HL-60/S4 treated with retinoic acid at 250 ng/mL for 4 days and 3 days (cell line): ENCODE results near the gene ACOT7.
"Not testable (repeated sequence)": the region's sequence is repeated elsewhere in the genome, so short reads cannot be mapped to it uniquely, and the experiment has no call there.

Experiments used
- in situ Hi-C: fragments of 300-500 bp; cut with MboI; formaldehyde crosslinking; loops from 2 replicates; pipeline ENCODE4 v1.7.0; 2022; ENCODE audit warnings: low sequenced_read_pairs

Gene ACOT7

DNA sequence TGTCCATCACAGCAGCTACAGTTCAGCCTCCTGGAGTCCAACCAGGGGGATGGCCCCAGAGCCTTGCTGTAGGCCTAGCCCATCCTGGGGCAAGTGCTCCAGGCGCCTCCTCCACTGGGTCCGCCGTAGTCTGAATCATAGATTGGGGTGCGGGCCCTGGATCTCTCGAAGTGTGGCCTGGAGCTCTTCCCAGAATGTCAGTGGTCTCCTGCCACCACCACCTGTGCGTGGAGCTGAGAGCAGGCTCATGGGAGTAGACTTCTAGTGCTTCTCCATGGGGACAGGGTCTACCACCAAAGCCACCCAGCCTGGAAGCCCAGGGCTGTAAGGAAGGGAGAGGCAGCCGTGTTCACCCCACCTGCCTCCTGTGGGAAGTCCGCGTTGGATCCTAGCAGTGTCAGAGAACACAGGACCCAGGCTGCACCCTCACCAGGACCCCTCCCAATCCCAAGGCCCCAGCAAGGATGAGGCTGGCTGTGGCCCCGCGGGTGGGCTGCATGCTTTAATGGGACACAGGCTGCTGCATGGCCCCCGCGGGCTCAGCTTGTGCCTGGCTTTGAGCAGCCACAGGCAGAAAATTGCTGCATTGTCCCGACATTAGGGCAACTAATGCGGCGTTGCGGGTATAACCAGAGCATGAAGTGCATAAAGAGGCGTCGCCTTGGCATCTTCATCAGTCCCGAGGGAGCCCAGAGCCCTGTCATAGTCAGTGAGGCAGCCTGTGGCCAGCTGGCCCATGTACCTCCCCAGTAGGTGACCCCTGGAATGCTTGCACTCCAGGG, 150.3 kb downstream of the ACOT7 start:
- in situ Hi-C loops = no loop called here

DNA sequence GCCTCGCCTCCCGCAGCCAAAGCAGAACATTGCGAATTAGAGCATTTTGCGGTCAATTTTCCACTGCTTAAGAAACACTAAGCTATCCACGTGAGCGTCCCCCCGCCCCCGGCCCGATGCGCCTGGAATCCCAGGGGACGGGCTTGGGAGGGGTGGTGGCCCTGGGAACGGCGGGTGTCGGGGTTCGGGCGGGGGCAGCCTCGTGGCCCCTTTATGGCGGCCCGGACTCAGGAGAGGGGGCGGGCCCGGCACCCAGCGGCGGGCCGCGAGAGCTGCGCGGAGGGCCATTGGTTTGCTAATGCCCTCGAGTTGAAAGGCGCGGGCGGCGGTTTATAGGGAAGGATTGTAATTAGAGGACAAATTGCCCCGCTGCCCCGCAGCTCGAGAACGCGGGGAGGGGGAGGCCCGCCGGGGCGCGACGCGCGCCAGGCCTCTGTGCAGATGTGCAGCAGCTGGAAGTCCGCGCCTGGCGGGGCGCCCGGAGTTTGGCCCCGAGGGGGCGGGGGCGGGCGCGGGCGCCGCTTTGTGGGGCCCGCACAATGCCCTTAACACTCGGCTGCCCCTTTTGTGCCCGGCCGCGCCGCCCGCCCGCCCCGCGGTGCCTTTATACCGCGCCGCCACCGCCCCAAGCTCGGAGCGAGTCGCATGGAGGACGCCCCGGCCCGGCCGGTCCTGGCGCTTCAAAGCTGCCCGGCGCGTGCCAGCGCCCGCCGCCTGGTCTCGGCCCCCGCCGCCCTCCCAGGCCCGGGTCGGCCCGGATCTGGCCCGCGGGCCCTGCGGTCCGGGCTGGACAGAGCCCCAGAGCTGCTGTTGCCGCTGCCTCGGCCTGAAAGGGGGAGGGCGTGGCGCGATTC, 151.5 kb downstream of the ACOT7 start:
- in situ Hi-C loops = no loop called here

DNA sequence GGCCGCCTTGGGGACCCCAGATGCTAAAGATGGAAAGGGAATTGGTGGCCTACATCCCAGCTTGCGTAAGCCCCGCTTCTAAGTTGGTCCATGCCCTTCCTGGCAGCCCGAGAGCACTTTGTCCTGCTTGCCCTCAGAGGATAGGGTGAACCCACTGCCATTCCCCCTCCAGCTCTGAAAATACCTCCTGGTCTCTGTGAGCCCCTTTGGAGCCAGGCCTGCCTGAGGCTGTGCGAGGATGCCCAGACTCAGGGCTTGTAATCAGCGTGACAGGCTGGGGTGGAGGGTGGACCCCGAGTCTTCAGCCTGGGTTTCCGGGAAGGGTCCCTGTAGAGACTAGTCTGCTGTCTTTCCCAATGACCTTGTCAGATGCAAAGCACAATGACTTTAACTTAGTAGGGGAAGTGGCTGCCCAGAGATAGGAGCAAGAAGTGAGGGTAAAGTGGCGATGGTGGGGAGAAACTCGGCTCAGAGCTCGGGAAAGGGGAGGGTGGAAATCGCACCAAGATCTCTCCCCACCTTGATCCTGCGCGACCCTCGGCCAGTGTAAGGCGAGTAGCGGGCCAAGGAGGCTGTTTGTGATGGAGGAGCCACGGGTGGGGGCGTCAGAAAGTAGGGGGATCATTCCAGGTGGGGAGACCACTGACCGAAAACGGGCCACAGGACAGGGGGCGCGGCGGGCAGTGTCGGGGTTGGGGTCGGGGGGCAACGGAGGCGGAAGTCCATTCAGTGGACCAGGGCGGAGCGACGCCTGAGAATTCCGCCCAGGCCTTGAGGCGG, 152.3 kb downstream of the ACOT7 start:
- in situ Hi-C loops = no loop called here

DNA sequence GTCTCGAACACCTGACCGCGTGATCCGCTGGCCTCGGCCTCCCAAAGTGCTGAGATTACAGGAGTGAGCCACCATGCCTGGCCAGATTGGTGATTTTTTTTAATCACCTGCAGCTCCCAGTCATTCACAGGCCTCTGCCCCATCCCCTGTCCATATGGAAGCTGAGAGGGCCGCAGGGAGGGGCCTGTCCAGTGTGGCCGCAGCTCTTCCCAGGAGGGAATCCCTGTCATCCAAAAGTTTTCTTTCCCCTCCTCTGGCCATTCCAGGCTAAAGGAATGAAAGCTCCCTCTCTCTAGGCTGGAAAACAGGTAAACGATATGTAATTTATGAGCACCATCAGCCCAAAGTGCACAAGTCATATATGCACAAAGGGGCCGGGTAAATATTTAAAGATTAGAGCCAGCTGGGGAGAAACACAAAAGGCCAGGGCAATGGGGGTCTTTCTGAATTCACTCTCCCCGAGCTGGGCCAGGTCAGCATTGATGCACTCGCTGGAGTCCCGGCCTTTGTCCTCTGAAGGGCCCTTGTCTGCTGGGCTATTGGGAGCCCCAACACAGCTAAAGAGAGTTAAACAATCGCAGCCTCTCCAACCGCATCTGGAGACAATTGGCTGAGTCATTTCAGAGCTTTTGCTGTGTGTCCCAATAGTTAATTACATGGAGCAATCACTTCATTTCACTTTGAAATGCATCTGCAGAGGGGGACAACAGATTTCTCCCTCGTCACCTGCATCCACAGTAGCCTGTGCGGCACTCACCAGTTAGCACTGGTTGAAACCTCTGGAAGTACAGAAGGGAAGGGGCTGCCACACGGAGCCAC, 153.4 kb downstream of the ACOT7 start:
- in situ Hi-C loops = no loop called here

DNA sequence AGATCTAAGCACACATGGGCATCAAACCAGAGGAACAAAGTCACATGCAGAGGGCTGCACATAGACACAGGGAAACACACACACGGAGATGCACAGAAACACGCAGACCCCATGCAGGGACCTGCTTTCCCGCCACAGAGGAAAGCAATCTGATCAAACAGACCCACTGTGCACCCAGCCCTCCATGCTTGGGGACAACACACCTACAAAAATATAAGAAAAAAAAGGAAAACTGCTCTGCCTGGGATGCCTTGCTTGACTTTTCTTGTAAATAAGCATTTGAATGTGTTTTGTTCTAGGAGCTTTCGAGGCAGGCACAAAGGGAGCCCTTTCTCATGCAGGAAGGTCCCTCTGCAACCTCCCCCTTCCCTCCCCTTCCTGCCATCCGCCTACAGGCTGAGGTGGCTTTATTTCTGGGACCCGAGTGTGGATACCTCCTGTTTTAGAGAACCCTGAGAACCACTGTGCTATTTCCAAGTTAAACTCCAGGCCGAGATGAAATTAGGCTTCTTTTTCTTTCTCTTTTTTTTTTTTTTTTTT, 154.3 kb downstream of the ACOT7 start:
- in situ Hi-C loops = no loop called here

DNA sequence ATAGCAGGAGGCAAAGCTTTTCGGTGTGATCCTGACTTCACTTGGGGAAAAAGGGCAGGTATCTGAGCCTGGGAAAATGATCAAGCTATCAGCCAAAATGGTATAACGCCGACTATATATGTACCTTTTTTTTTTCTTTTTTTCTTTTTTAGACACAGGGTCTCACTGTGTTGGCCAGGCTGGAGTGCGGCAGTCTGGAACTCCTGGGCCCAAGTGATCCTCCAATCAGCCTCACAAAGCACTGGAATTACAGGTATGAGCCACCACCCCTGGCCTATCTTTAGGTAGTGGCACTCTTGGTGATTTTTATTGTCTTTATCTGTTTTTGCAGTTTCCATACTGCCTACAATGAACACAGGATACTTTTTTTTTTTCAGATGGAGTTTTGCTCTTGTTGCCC, 156.5 kb downstream of the ACOT7 start:
- in situ Hi-C loops = no loop called here

DNA sequence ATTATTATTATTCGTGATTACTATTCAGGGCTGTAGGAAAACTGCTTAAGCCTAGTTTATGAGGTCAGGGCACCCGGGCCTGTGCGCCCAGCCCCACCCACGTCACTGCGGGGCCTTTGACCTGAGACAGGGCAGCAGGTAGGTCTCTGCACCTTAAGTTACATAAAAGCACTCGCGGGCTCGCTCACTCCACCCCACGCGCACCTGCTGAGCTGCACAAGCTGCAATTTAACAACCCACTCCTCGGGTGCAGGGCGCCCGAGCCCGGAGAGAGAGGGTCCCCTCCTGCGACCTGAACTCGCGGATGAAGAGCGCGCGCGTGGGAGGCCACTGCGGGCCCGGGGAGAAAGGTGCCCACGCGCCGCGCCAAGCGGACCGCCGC, 158.3 kb downstream of the ACOT7 start:
- in situ Hi-C loops = no loop called here

DNA sequence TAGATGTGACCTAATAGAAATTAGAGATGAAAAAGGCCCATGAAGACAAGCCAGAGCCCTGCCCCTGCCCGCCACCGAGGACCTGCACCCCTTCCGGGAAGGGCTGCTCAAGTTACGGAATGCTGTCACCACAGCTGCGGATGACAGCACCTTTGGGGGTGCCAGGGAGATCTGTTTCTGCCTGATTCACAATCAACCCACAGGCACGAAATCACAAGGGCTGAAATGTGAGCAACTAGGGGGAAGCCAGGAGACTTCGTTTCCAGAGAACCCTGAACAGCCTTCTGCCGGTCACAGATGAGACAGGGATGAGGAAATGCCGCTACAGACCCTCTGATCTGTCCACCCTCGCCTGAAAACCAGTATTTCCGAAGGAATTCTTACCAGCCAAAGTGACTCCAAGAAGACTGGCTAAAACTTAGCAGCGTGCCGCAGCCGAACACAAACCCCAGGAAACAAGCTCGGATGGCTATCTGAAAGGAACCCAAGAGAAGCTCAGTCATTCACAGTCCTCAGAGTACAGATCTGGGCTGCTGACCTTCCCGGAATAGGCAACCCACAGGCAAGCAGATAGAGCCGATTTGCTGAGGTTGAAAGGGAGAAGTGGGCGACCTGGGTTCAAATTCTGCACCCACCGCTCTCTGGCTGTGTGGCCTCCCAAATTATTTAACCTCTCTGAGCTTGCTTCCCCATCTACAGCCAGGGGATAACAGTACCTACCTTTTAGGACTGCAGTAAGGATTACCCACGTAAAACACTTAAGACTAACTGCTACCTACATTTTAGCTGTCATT, 158.9 kb downstream of the ACOT7 start:
- in situ Hi-C loops = no loop called here

DNA sequence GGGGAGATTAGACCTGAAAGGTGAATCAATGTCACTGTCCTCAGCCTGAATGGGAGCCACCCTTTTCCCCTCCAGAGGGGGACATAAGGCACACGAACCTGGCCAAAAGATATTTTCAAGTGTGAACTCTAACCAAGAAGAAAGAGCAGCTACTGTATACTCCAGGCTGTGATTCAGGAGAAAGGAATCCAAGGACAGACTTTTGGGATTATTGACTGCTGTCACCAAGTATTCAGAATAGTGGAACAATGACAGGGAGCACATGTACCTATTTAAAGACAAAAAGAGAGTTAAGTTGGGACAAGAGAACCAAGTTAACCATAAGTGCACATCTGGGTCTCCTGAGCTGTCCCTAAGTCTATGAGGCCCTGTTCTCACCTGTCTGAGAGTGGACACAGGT, 160.2 kb downstream of the ACOT7 start:
- in situ Hi-C loops = no loop called here

DNA sequence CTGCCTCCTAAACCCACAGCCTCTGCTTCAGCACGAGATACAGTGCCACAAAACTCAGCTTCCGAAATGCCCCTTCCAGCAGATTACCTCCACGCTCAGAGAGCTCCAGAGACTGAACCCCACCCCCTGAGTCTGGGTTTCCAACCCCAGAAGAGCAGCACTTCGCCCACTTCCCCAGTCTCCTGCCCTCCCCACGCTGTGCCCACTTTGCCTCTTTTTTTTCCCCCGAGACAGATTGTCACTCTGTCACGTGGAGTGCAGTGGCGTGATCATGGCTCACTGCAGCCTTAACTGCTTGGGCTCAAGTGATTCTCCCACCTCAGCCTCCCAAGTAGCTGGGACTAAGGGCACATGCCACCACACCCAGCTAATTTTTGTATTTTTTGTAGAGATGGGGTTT, 167.9 kb downstream of the ACOT7 start:
- in situ Hi-C loops = no loop called here

DNA sequence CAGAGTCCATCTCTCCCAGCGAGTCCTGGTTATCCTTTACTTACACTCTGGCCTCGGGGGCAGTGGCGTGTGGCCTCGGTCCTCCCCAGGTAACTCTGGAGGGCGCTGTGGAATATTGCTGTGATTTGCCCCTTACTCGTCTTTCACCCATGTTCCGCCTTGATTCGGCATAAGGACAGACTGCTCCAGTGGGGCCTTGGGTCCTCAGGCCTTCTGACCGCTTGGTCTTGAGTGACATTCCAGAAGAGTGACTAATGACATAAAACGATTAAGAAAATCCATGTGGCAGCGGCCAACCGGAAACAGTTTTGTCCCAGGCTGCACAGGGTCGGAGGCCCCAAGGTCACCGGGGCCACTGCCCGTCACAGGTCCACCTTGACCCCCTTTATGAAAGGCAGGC, 168.8 kb downstream of the ACOT7 start:
- in situ Hi-C loops = no loop called here

DNA sequence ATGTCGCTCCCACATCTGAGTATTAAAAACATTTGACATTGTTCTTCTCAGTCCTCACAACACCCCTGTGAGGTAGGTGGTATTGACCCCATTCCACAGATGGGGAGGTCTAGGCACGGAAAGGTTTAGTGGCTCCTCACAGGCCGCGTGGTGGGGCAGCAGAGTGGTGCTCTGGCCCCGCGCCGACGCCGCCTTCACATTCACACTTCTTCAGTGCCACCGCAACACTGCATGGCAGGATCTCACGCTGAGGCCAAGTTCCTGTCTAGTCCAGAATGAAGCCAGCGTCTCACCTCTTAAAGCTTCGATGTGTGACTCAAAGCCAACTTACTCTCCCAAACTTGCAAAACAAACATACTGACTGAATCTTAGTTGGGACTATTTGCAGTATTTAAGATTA, 169.9 kb downstream of the ACOT7 start:
- in situ Hi-C loops = no loop called here

DNA sequence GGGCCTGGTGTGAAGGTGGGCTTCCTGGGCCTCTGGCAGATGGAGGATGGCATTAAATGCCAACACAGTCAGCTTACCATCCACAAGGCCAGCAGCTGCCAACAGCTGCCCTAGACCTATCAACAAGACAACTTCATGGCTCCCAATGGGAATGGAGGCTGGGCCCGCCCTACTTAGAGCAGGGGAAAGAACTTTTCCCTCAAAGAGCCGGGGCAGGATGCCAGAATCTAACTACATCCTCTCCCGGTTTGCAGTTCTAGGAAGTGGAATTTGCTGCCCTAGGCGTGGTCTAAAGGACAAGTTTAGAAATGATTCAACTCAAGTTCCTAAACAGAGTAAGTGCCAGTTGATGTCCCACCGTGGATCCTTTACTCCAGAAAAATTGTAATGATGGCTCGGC, 170.9 kb downstream of the ACOT7 start:
- in situ Hi-C loops = no loop called here

DNA sequence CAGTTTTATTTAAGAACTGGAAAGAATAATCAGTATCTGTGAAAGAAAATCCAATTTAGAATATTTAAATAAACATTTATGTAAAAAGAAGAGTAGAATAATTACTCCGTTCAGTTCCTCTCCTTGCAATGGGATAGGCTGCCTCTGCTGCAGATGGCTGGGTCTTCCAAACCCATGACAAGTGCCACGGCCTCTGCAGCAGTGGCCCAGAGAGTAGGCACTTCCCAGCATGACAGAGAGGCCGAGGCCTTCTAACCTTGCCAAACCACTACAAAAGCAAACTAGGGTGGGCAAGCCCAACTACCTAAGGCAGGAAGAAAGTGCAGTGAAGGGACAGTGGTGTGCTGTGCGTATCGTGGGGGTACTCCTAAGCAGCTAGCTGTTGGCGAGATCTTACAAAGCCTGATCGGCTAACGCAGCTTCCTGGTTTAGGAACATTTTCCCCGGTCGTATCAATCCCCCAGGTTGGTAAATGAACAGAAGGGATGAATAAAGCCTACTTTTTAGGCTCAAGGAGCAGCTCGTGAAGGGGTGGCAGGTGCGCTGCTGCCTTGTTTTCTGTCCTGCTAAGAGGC, 172.3 kb downstream of the ACOT7 start:
- in situ Hi-C loops = no loop called here

DNA sequence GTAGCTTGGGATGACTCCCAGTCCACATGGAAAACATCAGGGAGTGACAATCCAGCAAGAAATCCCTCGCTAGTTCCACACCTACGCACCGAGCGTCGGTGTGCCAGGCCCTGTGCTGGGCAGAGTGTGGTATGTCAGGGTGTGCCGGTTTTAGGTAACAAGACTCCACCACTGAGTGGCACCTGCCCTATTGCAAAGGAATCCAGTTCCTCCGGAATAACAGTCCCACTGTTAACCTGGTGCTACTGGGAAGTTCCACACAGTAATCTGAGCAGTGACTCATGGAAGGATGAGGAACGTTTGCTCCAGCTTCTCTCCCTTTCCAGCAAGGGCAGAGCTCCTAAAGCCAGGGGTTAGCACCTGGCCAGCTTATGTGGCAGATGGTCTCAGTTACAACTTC, 173.3 kb downstream of the ACOT7 start:
- in situ Hi-C loops = no loop called here

DNA sequence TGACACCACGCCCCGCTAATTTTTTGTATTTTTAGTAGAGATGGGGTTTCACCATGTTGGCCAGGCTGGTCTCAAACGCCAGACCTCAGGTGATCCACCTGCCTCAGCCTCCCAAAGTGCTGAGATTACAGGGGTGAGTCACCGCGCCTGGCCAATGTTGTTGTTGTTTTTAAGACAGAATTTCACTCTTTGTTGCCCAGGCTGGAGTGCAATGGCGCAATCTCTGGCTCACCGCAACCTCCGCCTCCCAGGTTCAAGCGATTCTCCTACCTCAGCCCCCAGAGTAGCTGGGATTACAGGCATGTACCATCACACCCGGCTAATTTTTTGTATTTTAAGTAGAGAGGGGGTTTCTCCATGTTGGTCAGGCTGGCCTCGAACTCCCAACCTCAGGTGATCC, 173.9 kb downstream of the ACOT7 start:
- in situ Hi-C loops = not testable (repeated sequence)

DNA sequence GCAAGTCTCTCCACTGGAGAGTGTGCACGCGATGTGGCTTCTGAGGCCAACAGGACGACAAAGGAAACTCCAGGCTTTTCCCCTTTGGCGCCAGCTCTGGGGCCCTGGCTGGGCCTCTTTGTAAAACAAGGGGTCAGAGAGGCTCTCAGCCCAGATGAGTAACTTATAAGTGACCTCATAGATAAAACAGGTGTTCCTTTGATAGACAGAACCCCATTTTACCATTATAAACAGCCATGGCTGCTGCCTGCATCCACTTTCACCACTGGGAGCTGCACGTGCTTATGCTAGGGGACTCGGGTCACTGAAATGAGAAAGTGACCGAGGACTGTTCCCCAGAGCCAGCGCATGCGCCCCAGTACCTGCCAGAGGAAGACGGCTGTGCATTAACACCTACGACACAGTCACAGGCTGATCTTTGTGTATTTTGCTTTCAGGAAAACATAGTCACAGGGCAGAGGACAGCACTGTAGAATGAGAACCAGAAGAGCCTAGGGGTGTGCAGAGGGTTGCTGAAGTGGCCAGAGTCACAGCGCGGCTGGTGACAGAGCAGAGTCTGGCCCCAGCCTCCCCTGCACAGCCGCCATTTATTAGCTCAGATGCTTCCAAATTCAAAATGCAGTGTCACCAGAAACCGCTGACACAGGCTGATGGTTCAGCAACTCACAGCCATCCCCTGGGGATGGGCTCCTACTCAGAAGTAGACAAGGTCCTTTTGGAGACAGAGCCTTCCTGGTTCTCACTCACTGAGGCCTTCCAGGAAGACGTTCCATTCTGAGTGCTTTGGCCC, 175.0 kb downstream of the ACOT7 start:
- in situ Hi-C loops = no loop called here
